ENCODE measurements around the gene ACOX1. TPM values are rescaled to one million over a fixed set of nuclear protein-coding genes. Genes with fewer than 3 reads are reported as not detected.

Gene ACOX1
- total RNA-seq, 1 experiment from 2014 or later: 40.9 TPM

GRCh38 chr17:75898065-75898464 lies 80.9 kb downstream of the ACOX1 start (continued):
- TF ChIP-seq MLX (CRISPR knock-in tag; IDR thresholded peaks at IDR 0.05) (no peak), PRRX2 (CRISPR knock-in tag; IDR thresholded peaks at IDR 0.05) (no peak), MXD4 (CRISPR knock-in tag; IDR thresholded peaks at IDR 0.05; ENCODE audit: borderline replicate concordance) (no peak), ZSCAN18 (CRISPR knock-in tag; IDR thresholded peaks at IDR 0.05) (no peak), E2F5 (CRISPR knock-in tag; IDR thresholded peaks at IDR 0.05) (no peak), NR2C2 (CRISPR knock-in tag; IDR thresholded peaks at IDR 0.05) (no peak)

GRCh38 chr17:75897160-75898019 lies 81.6 kb downstream of the ACOX1 start:
- Mint-ChIP-seq H3K4me1 (peaks cover 26% of the 10 kb centered on the region), H3K9me3 (no peaks in the 10 kb centered on the region), H3K27me3 (ENCODE audit: low read depth) (no peaks in the 10 kb centered on the region), H3K27ac (peak overlapping the region; percentile 88), H3K4me3 (peak overlapping the region; percentile 65), H3K36me3 (peaks cover 16% of the 10 kb centered on the region)
- peak; percentile 57 for DNase-seq (ENCODE audit: low spot score)
- POLR2A ChIA-PET: interaction anchor here (0.6 to 2.0 kb wide), 6 partner anchors 12 to 503 kb away, joined by 3 to 6 read pairs (median 3); partner anchors contain the start of genes TRIM47 and WBP2
- CTCF ChIA-PET: interaction anchor here (0.5 to 7.5 kb wide), 17 partner anchors 8 to 382 kb away, joined by 3 to 71 read pairs (median 7); partner anchors contain the start of genes CDK3, GALR2, MRPL38 and SMIM5
- TF ChIP-seq FOXP4 (CRISPR knock-in tag; IDR thresholded peaks at IDR 0.05) (no peak), NR1H2 (CRISPR knock-in tag; IDR thresholded peaks at IDR 0.05) (no peak), SP1 (CRISPR knock-in tag; conservative IDR thresholded peaks at IDR 0.05) (peak; percentile 48), ETV6 (CRISPR knock-in tag; IDR thresholded peaks at IDR 0.05) (0 out of 2 replicates have a peak, but pooled peaks have one; percentile 12), ZNF281 (CRISPR knock-in tag; IDR thresholded peaks at IDR 0.05) (no peak), KAT7 (CRISPR knock-in tag; IDR thresholded peaks at IDR 0.05; ENCODE audit: borderline replicate concordance) (no peak), FOXK1 (CRISPR knock-in tag; IDR thresholded peaks at IDR 0.05) (no peak; the same call in 1 of the 2 replicates), IRF2 (CRISPR knock-in tag; IDR thresholded peaks at IDR 0.05; ENCODE audit: borderline replicate concordance, low read depth) (no peak), ZNF671 (CRISPR knock-in tag; IDR thresholded peaks at IDR 0.05) (no peak), TEAD4 (CRISPR knock-in tag; IDR thresholded peaks at IDR 0.05) (no peak), ZNF416 (CRISPR knock-in tag; IDR thresholded peaks at IDR 0.05) (no peak), PRRX2 (CRISPR knock-in tag; IDR thresholded peaks at IDR 0.05) (peak; percentile 22; the same call in 1 of the 2 replicates)
- peak; percentile 15 for ATAC-seq

Data from WTC11 (cell line).